ENCODE measurements around the gene MYT1.

- TF ChIP-seq POLR2A (IDR thresholded peaks at IDR 0.05), result no peak
- TF ChIP-seq CTCF (IDR thresholded peaks at IDR 0.05), result no peak
Measured at GRCh38 chr20:64225828-64226598, 61.8 kb downstream of the MYT1 start.

Data from uterus (tissue), 2 donors.